Effector memory CD4-positive, alpha-beta T cell (primary cell): Measurements from ENCODE around the gene CHD9.

Experiments used
- DNase-seq, 3 donors: peaks; one replicate each; pipeline ENCODE4 v3.0.0-alpha.2; 2020
- H3K27ac ChIP-seq: 2 replicates; pipeline ENCODE4 v1.7.0; 2013; ENCODE audit warnings: mild to moderate bottlenecking, low read length, moderate library complexity; ENCODE audit not compliant: insufficient read depth, poor library complexity, severe bottlenecking
- H3K27me3 ChIP-seq: replicated peaks from 2 replicates; pipeline ENCODE4 v1.7.0; 2013; ENCODE audit warnings: mild to moderate bottlenecking, low read length; ENCODE audit not compliant: insufficient read depth, control insufficient read depth, poor library complexity, severe bottlenecking
- H3K36me3 ChIP-seq: 2 replicates; pipeline ENCODE4 v1.7.0; 2013; ENCODE audit warnings: mild to moderate bottlenecking, low read length, moderate library complexity; ENCODE audit not compliant: control insufficient read depth, insufficient read depth
- H3K4me1 ChIP-seq: 2 replicates; pipeline ENCODE4 v1.7.0; 2013; ENCODE audit warnings: low read length, mild to moderate bottlenecking; ENCODE audit not compliant: control insufficient read depth, insufficient read depth, poor library complexity, severe bottlenecking
- H3K4me3 ChIP-seq: 2 replicates; pipeline ENCODE4 v1.7.0; 2013; ENCODE audit warnings: low read length, low read depth, mild to moderate bottlenecking; ENCODE audit not compliant: insufficient read depth, poor library complexity, severe bottlenecking
- H3K9me3 ChIP-seq: 2 replicates; pipeline ENCODE4 v1.7.0; 2013; ENCODE audit warnings: mild to moderate bottlenecking, low read length, moderate library complexity; ENCODE audit not compliant: control insufficient read depth

The CHD9 gene

GRCh38 chr16:53103811-53104210 is 49.0 kb downstream of the CHD9 start:
- H3K36me3 ChIP-seq: no peaks in the 10 kb centered on the region
- no peaks in the 10 kb centered on the region for H3K9me3 ChIP-seq
- no peak for DNase-seq
- no peaks in the 10 kb centered on the region for H3K27me3 ChIP-seq
- peaks cover 3% of the 10 kb centered on the region for H3K4me1 ChIP-seq
- no peak overlapping the region for H3K27ac ChIP-seq
- no peak overlapping the region for H3K4me3 ChIP-seq

GRCh38 chr16:53105565-53105964 is 50.8 kb downstream of the CHD9 start:
- no peak for DNase-seq
- no peaks in the 10 kb centered on the region for H3K36me3 ChIP-seq

DNA sequence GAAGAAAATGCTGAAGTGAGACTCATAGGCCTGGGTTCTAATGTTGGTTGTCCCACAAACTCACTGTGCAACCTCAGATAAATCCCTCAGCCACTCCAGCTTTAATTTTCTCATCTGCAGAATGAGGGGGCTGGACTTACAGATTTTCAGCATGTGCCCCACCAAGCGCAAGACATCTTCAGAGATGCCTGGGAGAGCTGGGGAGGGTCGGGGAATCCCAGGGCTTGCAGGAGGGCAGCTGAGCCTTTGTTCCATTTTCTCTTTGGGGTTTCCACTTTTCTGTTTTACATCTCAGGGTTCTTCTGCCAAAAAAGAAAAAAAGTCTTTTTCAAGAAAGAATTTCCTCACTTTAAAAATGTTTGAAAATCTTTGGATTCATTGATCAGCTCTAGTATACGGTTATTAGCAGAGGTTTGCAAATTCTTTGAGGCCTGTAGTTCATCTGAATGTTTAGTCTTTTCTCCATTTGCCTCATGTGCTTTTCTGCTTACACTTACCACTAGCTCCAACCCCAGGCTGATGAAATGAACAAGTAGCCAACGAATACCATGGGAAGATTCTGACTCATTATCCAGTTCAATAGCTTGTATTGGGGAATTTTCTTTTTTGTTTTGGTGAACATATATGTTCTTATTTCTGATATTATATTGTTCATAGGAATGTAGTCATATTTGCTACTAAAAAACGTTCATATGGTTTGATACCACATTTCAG is 56.4 kb downstream of the CHD9 start:
- Histone ChIP-seq H3K27me3 (no peaks in the 10 kb centered on the region), H3K36me3 (no peaks in the 10 kb centered on the region), H3K9me3 (no peaks in the 10 kb centered on the region), H3K4me1 (no peaks in the 10 kb centered on the region), H3K4me3 (no peak overlapping the region), H3K27ac (no peak overlapping the region)
- no peak for DNase-seq

More at GRCh38 chr16:53105565-53105964, 50.8 kb downstream of the CHD9 start:
- no peaks in the 10 kb centered on the region for H3K4me1 ChIP-seq
- H3K27ac ChIP-seq: no peak overlapping the region
- H3K4me3 ChIP-seq: no peak overlapping the region
- no peaks in the 10 kb centered on the region for H3K9me3 ChIP-seq
- no peaks in the 10 kb centered on the region for H3K27me3 ChIP-seq

- no peak for DNase-seq
- Histone ChIP-seq H3K4me3 (no peak overlapping the region), H3K27me3 (no peaks in the 10 kb centered on the region), H3K4me1 (no peaks in the 10 kb centered on the region), H3K36me3 (no peaks in the 10 kb centered on the region), H3K27ac (no peak overlapping the region), H3K9me3 (no peaks in the 10 kb centered on the region)
Measured at GRCh38 chr16:53112015-53112414, 57.2 kb downstream of the CHD9 start.

DNA sequence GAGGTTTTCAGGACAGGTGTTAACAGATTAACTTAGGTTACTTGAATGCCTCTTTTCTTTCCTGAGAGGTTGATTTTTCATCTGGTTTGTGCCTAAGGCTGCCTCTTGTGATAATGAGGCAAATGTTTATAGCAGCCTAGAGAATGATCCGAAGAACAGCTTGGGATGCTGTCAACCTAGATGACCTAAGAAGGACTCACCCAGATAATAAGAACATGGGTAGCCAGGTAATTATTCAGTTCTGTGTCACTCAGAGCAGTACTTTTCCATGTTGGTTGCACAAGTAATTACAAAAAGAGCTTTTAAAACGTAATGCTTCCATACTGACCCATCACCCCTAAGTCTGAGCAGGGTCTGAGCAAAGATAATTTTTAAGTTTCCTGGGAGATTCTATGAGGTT is 60.3 kb downstream of the CHD9 start:
- H3K4me1 ChIP-seq: no peaks in the 10 kb centered on the region
- H3K27ac ChIP-seq: no peak overlapping the region
- H3K9me3 ChIP-seq: no peaks in the 10 kb centered on the region
- H3K4me3 ChIP-seq: no peak overlapping the region
- H3K27me3 ChIP-seq: no peaks in the 10 kb centered on the region
- no peak for DNase-seq
- no peaks in the 10 kb centered on the region for H3K36me3 ChIP-seq

- Histone ChIP-seq H3K4me1 (no peaks in the 10 kb centered on the region), H3K27ac (no peak overlapping the region), H3K27me3 (no peaks in the 10 kb centered on the region), H3K4me3 (no peak overlapping the region), H3K9me3 (no peaks in the 10 kb centered on the region), H3K36me3 (no peaks in the 10 kb centered on the region)
- no peak for DNase-seq
Measured at GRCh38 chr16:53115773-53116172, 61.0 kb downstream of the CHD9 start.

DNA sequence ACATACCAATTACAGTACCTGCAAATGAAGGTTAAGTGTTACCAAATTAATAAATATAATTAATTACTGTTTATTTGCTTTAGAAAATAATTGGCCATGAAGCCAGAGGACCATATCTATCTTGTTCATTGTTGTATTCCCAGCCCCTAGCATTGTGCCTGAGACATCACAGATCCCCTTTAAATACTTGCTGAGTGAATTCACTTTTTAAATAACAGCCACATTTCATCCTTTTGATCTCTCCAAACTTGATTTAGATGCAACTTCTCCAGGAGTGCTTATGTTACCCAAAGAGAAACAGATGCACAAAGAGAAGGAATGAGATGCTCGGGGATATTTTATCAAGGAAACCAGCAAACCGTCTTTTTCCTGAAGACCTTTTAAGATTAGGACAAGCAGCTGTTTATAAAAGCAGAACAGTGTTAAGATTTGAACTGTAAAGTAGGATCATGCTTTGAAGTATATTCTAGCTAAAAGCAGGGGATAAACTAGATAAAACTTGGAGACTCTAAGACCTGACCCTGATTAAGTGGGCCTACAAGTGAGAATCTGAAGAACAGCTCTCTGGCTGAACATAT is 66.3 kb downstream of the CHD9 start:
- Histone ChIP-seq H3K27me3 (no peaks in the 10 kb centered on the region), H3K27ac (no peak overlapping the region)

DNA sequence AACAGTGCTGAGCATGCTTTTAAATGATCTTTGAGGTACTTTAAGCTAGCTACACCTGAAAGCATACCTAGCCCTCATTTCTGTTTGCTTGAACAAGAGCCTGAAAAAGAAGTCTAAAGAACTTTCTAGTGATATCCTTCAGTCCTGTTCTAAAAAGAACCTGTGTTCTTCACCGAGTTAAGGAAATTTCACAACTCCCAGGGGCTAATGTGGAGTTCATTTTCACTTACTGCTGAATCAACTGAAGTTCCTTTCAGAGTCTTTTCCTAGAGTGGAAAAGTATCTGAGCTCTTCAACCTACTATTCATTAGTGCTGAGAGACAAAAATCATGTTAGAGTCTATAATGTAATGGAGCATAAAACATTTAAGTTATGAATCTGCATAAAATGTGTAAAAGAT is 66.9 kb downstream of the CHD9 start:
- DNase-seq: no peak
- Histone ChIP-seq H3K27ac (no peak overlapping the region), H3K4me3 (no peak overlapping the region), H3K4me1 (no peaks in the 10 kb centered on the region), H3K9me3 (no peaks in the 10 kb centered on the region), H3K27me3 (no peaks in the 10 kb centered on the region), H3K36me3 (no peaks in the 10 kb centered on the region)

More for the DNA sequence above, 66.3 kb downstream of the CHD9 start:
- Histone ChIP-seq H3K36me3 (no peaks in the 10 kb centered on the region), H3K4me1 (no peaks in the 10 kb centered on the region), H3K4me3 (no peak overlapping the region), H3K9me3 (no peaks in the 10 kb centered on the region)
- no peak for DNase-seq

DNA sequence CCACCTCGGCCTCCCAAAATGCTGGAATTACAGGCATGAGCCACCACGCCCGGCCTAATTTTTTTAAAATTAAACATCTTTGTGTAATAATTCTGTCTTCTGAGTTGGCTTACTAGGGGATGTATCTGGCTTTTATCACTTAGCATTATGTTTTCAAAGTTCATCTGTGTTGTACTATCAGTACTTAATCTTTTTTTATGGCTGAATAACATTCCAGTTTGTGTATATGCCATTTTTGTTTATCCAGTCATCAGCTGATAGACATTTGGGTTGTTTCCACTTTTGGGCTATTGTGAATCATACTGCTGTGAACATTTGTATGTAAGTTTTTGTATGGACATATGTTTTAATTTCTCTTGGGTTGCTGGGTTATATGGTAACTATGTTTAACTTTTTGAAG is 69.0 kb downstream of the CHD9 start:
- DNase-seq: no peak
- Histone ChIP-seq H3K27me3 (no peaks in the 10 kb centered on the region), H3K4me3 (no peak overlapping the region), H3K4me1 (no peaks in the 10 kb centered on the region), H3K9me3 (no peaks in the 10 kb centered on the region), H3K27ac (no peak overlapping the region), H3K36me3 (no peaks in the 10 kb centered on the region)

DNA sequence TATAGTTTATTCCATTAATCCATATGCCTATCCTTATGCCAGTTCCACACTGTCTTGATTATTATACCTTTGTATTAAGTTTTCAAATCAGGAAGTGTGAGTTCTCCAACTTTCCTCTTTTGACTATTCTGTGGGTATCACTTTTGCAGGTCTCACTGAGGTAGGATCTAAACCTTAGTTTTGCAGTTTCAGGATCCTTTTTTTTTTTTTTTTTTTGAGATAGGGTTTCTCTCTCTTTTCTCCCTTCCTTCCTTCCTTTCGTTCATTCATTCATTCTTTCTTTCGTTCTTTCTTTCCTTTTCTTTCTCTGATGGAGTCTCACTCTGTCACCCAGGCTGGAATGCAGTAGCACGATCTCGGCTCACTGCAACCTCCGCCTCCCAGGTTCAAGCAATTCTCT is 71.6 kb downstream of the CHD9 start:
- no peak overlapping the region for H3K27ac ChIP-seq
- no peaks in the 10 kb centered on the region for H3K36me3 ChIP-seq
- H3K4me3 ChIP-seq: no peak overlapping the region
- no peaks in the 10 kb centered on the region for H3K27me3 ChIP-seq
- H3K4me1 ChIP-seq: no peaks in the 10 kb centered on the region
- no peak for DNase-seq
- H3K9me3 ChIP-seq: no peaks in the 10 kb centered on the region
